HL-60 (cell line): ENCODE results near the gene FRMD5.

ENCODE experiments used
- DNase-seq, 2 experiments: peaks; one replicate each; pipeline ENCODE4 v3.0.0-alpha.2; 2010 to 2020; ENCODE audit warnings: low read depth in 1 of 2, low spot score in 1 of 2
- H3K27ac ChIP-seq: fragments of 250-450 bp; sonication (Bioruptor Pico); replicated peaks from 2 replicates; pipeline ENCODE4 v1.5.1; 2020; ENCODE audit warnings: mild to moderate bottlenecking, moderate library complexity
- H3K27me3 ChIP-seq: fragments of 250-450 bp; sonication (Bioruptor Pico); 2 replicates; pipeline ENCODE4 v1.5.1; 2021; ENCODE audit warnings: mild to moderate bottlenecking, moderate library complexity; ENCODE audit not compliant: insufficient read depth, poor library complexity, severe bottlenecking
- H3K4me3 ChIP-seq: replicated peaks from 2 replicates; pipeline ENCODE4 v1.5.1; 2011; ENCODE audit warnings: mild to moderate bottlenecking, control low read depth, low read length; ENCODE audit not compliant: insufficient read depth
- GABPA ChIP-seq: IDR thresholded peaks from 2 replicates; pipeline ENCODE4 v1.6.1; 2012; ENCODE audit warnings: low read depth
- POLR2AphosphoS5 ChIP-seq: IDR thresholded peaks from 2 replicates; pipeline ENCODE4 v1.6.1; 2012; ENCODE audit warnings: low read depth
- REST ChIP-seq: IDR thresholded peaks from 2 replicates; pipeline ENCODE4 v1.6.1; 2012; ENCODE audit warnings: low read depth; ENCODE audit not compliant: insufficient replicate concordance
- SPI1 ChIP-seq: IDR thresholded peaks from 2 replicates; pipeline ENCODE4 v1.6.1; 2012; ENCODE audit warnings: low read depth, mild to moderate bottlenecking, borderline replicate concordance
- TF ChIP-seq, protein P1 (sequence below): IDR thresholded peaks from one replicate; pipeline ENCODE4 v1.5.1; 2011; ENCODE audit warnings: low read length, control low read depth, inconsistent platforms; ENCODE audit not compliant: insufficient read depth

FRMD5 gene

DNA sequence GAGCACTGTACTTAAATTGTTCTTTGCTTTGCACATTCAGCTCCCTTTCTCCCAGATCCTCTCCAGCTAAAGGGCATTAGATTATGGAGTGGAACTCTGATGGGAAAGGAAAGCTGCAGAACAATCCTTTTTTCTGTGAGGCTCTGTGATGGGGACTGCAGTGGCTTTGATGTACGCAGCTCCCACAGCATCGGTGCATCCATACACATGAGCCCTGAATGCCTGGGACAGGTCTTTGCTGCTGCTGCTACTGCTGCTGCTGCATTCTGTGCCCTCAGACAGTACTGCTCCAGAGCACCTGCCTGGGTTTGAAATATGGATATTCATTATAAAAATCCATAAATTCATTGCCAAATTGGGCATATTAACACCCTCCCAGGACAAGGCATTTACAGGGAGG lies 203.9 kb downstream of the FRMD5 start:
- H3K4me3 ChIP-seq, result no peak overlapping the region
- H3K27me3 ChIP-seq, result no peaks in the 10 kb centered on the region
- no peak for DNase-seq
- TF ChIP-seq REST (no peak), SPI1 (no peak), GABPA (no peak), POLR2AphosphoS5 (no peak)
- TF ChIP-seq, protein P1, sequence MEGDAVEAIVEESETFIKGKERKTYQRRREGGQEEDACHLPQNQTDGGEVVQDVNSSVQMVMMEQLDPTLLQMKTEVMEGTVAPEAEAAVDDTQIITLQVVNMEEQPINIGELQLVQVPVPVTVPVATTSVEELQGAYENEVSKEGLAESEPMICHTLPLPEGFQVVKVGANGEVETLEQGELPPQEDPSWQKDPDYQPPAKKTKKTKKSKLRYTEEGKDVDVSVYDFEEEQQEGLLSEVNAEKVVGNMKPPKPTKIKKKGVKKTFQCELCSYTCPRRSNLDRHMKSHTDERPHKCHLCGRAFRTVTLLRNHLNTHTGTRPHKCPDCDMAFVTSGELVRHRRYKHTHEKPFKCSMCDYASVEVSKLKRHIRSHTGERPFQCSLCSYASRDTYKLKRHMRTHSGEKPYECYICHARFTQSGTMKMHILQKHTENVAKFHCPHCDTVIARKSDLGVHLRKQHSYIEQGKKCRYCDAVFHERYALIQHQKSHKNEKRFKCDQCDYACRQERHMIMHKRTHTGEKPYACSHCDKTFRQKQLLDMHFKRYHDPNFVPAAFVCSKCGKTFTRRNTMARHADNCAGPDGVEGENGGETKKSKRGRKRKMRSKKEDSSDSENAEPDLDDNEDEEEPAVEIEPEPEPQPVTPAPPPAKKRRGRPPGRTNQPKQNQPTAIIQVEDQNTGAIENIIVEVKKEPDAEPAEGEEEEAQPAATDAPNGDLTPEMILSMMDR, result no peak
- H3K27ac ChIP-seq, result no peak overlapping the region

DNA sequence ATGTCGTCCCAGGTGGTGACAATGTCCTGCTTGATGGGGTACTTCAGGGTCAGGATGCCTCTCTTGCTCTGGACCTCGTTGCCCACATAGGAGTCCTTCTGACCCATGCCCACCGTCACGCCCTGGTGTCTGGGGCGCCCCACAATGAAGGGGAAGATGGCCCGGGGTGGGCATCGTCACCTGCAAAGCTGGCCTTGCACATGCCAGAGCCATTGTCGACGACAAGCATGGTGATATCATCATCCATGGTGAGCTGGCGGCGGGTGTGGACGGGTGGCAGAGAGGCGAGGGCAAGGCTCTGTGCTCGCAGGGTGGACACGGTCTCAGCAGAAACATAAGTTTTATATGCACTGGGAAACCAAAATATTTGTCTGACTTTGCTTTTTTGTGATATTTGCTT lies 205.1 kb downstream of the FRMD5 start:
- no peak for DNase-seq
- Histone ChIP-seq H3K4me3 (no peak overlapping the region), H3K27ac (no peak overlapping the region), H3K27me3 (no peaks in the 10 kb centered on the region)
- no peak for TF ChIP-seq POLR2AphosphoS5
- TF ChIP-seq REST, result no peak
- TF ChIP-seq, protein P1, result no peak
- no peak for TF ChIP-seq GABPA
- no peak for TF ChIP-seq SPI1

DNA sequence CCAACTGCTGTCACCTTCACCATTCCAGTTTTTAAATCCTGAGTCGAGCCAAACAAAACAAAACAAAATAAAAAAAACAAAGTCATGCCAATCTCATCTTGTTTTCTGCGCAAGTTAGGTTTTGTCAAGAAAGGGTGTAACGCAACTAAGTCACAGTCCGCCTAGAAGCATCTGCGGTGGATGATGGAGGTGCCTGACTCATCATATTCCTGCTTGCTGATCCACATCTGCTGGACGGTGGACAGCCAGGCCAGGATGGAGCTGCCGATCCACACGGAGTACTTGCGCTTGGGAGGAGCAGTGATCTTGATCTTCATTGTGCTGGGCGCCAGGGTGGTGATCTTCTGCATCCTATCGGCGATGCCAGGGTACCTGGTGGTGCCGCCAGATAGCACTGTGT lies 206.2 kb downstream of the FRMD5 start:
- no peak for DNase-seq
- no peak overlapping the region for H3K4me3 ChIP-seq
- no peaks in the 10 kb centered on the region for H3K27me3 ChIP-seq
- no peak overlapping the region for H3K27ac ChIP-seq
- no peak for TF ChIP-seq REST
- TF ChIP-seq, protein P1, result no peak
- TF ChIP-seq SPI1, result no peak
- no peak for TF ChIP-seq POLR2AphosphoS5
- TF ChIP-seq GABPA, result no peak
